ENCODE measurements around the gene TUBB4A.

The TUBB4A gene

DNA sequence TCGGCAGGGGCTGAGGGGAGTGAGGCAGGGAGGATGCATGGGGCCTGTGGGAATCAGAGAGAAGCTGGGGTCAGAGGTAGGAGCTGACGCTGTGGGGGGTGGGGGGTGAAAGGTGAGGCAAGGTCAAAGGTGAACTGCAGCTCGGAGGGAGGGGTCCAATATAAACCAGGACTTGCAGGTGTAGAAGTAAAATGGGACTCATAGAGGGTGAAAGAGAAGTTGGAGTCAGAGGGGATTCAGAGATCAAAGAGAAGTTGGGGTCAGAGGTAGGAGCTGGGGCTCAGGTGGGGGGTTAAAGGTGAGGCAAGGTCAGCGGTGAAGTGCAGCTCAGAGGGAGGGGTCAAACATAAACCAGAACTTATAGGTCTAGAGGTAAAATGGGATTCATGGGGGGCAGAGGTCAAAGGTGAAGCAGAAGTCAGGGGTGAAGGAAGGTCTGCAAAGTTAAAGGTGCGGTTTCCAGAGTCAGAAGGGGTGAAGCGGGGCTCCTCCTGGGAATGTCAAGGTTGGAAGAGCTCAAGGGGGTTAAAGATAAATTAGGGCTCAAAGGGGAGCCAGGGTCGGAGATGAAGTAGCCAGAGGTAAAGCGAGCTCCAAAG is 7.6 kb downstream of the TUBB4A start:
- DNase-seq (ENCODE audit: low spot score): no peak

DNA sequence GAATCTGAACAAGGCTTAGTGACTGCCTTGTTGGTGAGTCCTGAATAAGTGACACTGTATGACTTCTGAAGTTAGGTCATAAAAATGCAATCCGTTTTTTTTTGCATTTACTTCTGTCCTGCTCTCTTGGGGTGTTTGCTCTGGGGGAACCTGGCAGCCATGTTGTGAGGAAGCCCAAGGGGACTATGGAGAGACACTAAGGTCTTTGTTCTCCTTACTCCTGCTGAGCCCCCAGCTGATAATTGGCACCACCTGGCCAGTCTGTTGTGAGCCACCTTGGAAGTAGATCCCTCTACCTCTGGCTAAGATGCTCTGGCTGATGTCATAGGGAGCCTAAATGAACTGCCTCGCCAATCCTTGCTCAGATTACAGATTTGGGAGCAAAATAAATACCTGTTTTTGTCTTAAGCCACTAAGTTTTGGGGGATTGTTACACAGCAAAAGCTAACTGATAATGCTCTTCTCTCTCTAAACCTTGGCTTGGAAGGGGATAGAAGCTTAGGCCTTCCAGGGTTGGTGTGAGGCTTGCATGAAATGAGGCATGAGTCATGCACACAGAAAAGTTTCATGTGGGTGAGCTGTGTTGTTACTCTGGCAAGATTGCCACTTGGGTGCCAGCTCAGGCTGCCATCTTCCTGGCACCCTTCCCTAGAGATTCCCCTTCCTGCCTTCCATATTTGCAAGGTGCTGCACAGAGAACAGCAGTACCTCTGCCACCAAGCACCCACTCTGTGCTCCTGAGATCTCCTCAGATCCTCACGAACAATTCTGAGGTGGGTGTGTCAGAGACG is 10.1 kb downstream of the TUBB4A start:
- DNase-seq (ENCODE audit: low spot score): peak; percentile 62

DNA sequence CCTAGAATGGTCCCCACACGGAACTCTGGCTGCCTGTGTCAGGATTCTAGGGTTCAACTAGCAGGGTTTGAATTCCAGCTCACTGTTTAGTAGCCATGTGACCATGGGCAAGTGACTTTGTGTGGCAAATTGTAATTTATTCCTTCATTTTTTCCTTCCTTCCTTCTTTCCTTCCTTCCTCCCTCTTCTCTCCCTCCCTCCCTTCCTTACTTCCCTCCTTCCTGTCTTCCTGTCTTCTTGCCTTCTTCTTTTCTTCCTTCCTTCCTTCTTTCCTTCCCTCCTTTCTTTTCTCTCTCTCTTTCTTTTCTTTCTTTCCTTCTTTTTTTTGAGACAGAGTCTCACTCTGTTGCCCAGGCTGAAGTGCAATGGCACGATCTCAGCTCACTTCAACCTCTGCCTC is 12.0 kb downstream of the TUBB4A start:
- DNase-seq (ENCODE audit: low spot score): no peak

GRCh38 chr19:6489278-6490061 is 12.6 kb downstream of the TUBB4A start:
- DNase-seq (ENCODE audit: low spot score): peak; percentile 79

DNA sequence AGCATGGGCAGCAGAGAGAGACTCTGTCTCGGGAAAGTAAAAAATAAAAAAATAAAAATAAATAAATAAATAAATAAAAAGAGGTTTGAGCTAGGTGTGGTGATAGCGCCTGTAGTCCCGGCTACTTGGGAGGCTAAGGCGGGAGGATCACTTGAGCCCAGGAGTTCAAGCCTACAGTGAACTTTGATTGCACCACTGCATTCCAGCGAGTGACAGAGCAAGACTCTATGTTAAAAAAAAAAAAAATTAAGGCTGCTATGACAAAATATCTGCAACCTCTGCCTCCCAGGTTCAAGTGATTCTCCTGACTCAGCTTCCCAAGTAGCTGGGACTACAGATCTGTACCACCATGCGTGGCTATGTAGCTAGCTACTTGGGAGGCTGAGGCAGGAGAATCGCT is 17.3 kb downstream of the TUBB4A start:
- DNase-seq (ENCODE audit: low spot score): no peak

GRCh38 chr19:6484230-6484629 is 17.9 kb downstream of the TUBB4A start:
- no peak for DNase-seq (ENCODE audit: low spot score)

- no peak for DNase-seq (ENCODE audit: low spot score)
Observed at GRCh38 chr19:6483235-6483634, 18.9 kb downstream of the TUBB4A start.

- no peak for DNase-seq (ENCODE audit: low spot score)
Observed at GRCh38 chr19:6482343-6482686, 19.8 kb downstream of the TUBB4A start.

GRCh38 chr19:6481541-6482342 is 20.4 kb downstream of the TUBB4A start, which contains the start of gene DENND1C:
TSS of gene DENND1C (minus strand) at chr19:6481787. CDS start at chr19:6481695, 92 bp downstream.
- DNase-seq (ENCODE audit: low spot score): no peak

DNA sequence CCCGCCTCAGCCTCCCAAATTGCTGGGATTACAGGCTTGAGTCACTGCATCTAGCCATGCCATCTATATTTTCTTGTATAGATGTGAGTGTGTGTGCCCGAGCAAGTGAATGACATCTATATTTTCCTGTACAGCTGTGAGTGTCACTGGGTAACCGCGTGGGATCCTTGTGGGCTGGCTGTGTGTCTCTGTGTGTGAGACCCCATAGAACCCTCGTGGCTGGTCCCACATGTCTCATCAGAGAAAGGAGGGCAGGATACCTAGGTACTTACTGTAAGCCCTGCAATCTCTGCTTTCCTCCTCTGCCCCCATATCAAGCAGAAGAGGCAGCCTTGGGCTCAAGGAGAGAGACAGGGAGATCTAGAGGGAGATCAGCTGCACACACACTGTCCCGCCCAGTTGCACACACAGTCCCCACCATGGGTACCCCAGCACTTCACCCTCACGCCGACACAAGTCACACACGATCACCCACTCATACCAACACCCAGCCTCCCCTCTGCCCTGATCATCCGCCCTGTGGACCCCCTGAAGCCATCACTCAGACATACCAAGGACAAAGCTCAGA is 21.2 kb downstream of the TUBB4A start:
- no peak for DNase-seq (ENCODE audit: low spot score)

GRCh38 chr19:6479836-6480398 is 22.2 kb downstream of the TUBB4A start:
- DNase-seq (ENCODE audit: low spot score): no peak

DNA sequence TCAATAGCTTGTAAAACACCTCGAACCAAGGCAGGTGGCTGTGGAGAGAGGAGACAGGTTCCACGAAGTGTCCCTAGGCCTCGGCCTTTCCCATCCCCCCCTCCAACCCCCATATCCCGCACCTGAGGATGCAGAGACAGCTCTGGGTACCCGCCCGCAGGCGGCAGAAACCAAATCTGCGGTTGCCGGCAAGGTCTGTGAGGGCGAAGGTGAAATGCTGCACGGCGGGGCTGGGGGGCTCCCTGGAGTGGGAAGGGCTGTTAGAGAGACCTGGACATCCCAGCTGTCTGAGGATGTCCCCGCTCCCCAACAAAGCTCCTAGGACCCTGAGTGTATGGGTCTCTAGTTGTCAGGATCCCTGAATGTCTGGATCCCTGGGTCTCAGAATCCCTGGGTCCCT is 23.3 kb downstream of the TUBB4A start:
- DNase-seq (ENCODE audit: low spot score): no peak

- DNase-seq (ENCODE audit: low spot score): no peak
Observed at GRCh38 chr19:6476896-6477431, 25.1 kb downstream of the TUBB4A start.

DNA sequence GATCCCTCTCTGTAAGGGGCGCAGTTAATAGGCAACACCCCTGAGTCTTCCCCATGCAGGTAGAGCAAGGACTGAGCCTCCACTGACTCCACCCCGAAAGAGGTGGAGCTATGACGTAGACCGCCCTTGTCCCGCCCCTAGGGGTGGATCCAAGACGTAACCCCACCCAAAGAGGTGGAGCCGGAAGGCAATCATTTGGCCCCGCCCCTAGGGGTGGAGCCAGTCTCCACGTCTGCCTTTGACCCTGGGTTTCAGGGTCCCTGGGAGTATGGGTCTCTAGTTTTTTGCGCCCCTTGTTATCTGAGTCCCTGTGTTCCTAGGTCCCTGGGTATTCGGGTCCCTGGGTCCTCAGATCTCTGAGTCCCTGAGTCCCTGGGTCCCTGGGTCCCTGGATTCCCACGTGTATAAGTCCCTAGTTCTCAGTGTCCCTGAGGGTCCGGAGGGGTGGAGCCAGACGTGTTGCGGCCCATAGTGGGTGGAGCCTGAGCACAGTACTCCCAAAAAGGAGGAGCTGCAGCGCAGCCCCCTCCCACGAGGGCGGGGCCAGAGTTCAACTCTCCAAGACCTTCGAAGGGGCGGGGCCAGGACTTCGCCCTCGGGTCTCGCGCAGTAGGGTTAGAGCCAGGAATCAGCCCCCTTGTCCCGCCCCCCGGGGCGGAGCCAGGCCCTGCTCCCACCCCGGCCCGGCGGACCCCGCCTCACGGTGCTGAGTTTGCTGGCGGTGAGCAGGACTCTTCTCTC is 25.8 kb downstream of the TUBB4A start:
- DNase-seq (ENCODE audit: low spot score): peak; percentile 75

DNA sequence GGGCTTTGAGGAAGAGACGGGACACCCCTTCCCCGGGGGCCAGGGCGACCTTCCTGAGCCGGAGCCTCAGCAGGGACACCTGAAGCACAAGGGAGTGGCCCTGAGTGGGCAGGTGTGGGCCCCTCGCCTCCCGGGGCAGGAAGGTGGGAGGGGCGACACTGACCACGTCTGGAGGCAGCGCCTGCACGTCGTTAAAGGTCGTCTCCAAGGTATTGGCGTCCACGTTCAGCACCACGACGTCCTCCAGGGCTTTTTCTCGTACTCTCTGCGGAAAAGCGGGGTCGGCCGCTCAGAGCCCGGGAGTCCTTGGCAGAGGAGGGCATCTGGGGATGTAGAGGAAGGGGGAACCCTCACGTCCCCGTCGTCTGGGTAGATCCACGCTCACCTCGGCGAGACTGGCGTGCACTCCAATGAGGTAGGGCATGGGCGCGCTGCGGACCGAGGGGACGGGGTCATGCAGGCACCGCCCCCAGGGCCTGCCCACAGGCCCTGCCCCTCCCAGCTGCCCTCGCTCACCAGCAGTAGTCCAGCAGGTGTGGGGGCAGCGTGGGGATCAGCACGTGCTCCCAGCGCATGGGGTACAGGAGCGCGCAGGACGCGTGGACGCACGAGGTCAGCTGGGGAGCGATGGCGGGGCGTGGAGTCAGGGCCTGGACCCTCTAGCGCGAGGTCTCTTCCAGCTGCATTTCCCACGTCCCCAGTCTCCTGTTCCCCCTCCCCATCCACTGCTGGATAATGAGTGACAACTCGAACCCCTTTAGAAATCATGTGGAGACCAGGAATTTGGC is 26.6 kb downstream of the TUBB4A start:
- DNase-seq (ENCODE audit: low spot score): no peak

DNA sequence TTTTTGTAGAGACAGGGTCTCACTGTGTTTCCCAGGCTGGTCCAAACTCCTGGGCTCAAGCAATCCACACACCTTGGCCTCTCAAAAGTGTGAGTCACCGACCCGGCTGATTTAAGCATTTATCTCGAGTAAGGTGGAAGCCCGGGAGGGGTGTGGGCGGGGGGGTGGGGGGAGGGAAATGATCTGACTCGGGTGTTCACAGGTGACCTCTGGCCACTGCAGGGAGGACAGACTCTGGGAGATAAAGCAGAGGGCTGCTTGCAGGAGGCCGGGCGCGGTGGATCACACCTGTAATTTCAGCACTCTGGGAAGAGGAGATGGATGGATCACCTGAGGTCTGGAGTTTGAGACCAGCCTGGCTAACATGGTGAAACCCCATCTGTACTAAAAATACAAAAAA is 28.5 kb downstream of the TUBB4A start:
- no peak for DNase-seq (ENCODE audit: low spot score)

GRCh38 chr19:6472713-6473112 is 29.4 kb downstream of the TUBB4A start:
- DNase-seq (ENCODE audit: low spot score): no peak

DNA sequence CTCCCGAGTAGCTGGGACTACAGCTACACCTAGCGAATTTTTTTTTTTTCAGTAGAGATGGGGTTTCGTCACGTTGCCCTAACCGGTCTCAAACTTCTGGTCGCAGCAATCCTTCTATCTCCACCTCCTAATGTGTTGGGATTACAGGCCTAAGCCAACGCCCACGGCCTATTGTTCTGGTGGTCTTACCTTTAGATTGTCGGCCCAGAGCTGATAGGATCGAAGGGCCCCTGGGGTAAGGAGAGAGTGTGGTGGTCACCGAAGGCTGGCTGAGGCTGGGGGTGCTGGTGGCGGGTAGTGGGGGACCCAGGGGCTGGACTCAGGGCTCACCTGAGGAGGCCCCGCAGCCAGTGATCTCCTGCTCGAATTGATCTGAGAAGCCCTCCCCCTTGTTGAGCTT is 31.0 kb downstream of the TUBB4A start:
- DNase-seq (ENCODE audit: low spot score): no peak

- no peak for DNase-seq (ENCODE audit: low spot score)
Observed at GRCh38 chr19:6470173-6470572, 31.9 kb downstream of the TUBB4A start.

GRCh38 chr19:6467384-6467783 is 34.7 kb downstream of the TUBB4A start:
- DNase-seq (ENCODE audit: low spot score): no peak
